Measurements from ENCODE around the gene RAPGEF3. TPM values are rescaled to one million over a fixed set of nuclear protein-coding genes. Genes with fewer than 3 reads are reported as not detected.

Gene RAPGEF3
- total and polyA plus RNA-seq, 2 of the 8 experiments (the other 6 are each of a cell fraction or from before 2014, with no cell fraction given), result 5.0 to 9.4 TPM

GRCh38 chr12:47687636-47688035 lies 71.0 kb downstream of the RAPGEF3 start:
- no peaks in the 10 kb centered on the region for H3K9me3 ChIP-seq (ENCODE audit: insufficient read depth in 2 of 2, low read depth in 1 of 2, low read length in 1 of 2)
- no peak overlapping the region for H2BK20ac ChIP-seq (ENCODE audit: low read length)
- peaks cover 0 to 16% (median 2%) of the 10 kb centered on the region in 4 experiments; a peak in 6 of 8 replicates for H3K36me3 ChIP-seq (ENCODE audit: control insufficient read depth in 2 of 4, insufficient read depth in 4 of 4, low read length in 3 of 4)
- H3K9ac ChIP-seq (replicated peaks in 1 of 4; ENCODE audit: extremely low read depth in 1 of 4, low read depth in 3 of 4, low read length in 3 of 4), result no peak overlapping the region
- H3K56ac ChIP-seq (replicated peaks; ENCODE audit: insufficient read length, low read depth, low read length), result no peak overlapping the region
- H4K91ac ChIP-seq (replicated peaks; ENCODE audit: insufficient read length, low read length), result no peak overlapping the region
- no peak overlapping the region for H3K23ac ChIP-seq (ENCODE audit: insufficient read length)
- H4K20me1 ChIP-seq (replicated peaks in 1 of 2; ENCODE audit: control insufficient read depth in 1 of 2, insufficient read depth in 2 of 2, low read length in 2 of 2), result peaks cover 0 to 2% of the 10 kb centered on the region in 2 experiments
- no peaks in the 10 kb centered on the region for H3K79me1 ChIP-seq (ENCODE audit: low read depth, low read length)
- H3K27ac ChIP-seq (ENCODE audit: low read depth, low read length), result no peak overlapping the region
- H3K4me2 ChIP-seq (ENCODE audit: insufficient read depth in 1 of 2, low read depth in 2 of 2, low read length in 2 of 2), result no peak overlapping the region
- no peak overlapping the region for H2AFZ ChIP-seq (ENCODE audit: low read length)
- H2BK12ac ChIP-seq (ENCODE audit: low read depth, low read length), result no peak overlapping the region
- no peak overlapping the region for H3K14ac ChIP-seq (ENCODE audit: insufficient read length)
- H3K4ac ChIP-seq (replicated peaks; ENCODE audit: insufficient read length, low read depth, low read length), result no peak overlapping the region
- H3K18ac ChIP-seq (ENCODE audit: extremely low read depth, low read length), result no peak overlapping the region
- H3K4me3 ChIP-seq (ENCODE audit: extremely low read depth in 1 of 4, insufficient read depth in 2 of 4, low read depth in 3 of 4, low read length in 4 of 4), result no peak overlapping the region
- DNase-seq (ENCODE audit: low read depth in 1 of 2, low spot score in 2 of 2) (no peak), FAIRE-seq (no peak)
- no peak overlapping the region for H2BK5ac ChIP-seq (ENCODE audit: low read depth, low read length)
- H2BK120ac ChIP-seq (replicated peaks; ENCODE audit: low read depth, low read length), result no peak overlapping the region
- no peak overlapping the region for H2AK5ac ChIP-seq (ENCODE audit: low read depth, low read length)
- ChIA-PET CTCF (ENCODE audit: partially characterized antibody) (interaction anchor here (1.1 to 4.8 kb wide), 5 partner anchors 22 to 655 kb away, joined by 3 to 59 read pairs (median 12); no protein-coding TSS in a partner anchor), POLR2A (ENCODE audit: partially characterized antibody) (no interaction called here)
- no peak overlapping the region for H2BK15ac ChIP-seq (ENCODE audit: low read length)
- no peaks in the 10 kb centered on the region for H3K4me1 ChIP-seq (replicated peaks in 1 of 4; ENCODE audit: control insufficient read depth in 3 of 4, insufficient read depth in 4 of 4, low read length in 3 of 4)
- WGBS, 2 experiments (ENCODE audit: extremely low coverage in 1 of 2, insufficient coverage in 1 of 2, insufficient read length in 1 of 2, insufficient replicate concordance in 2 of 2, low coverage in 1 of 2, low lambda C conversion rate in 2 of 2, missing lambda C conversion rate in 1 of 2), result 75% methylated on average over 3 of the region's 3 CpGs; no CpG with 5 or more reads in 1 of the 2 experiments
- no peaks in the 10 kb centered on the region for H3K79me2 ChIP-seq (ENCODE audit: control insufficient read depth in 1 of 2, insufficient read depth in 2 of 2, low read length in 2 of 2)
- H4K8ac ChIP-seq (ENCODE audit: extremely low read depth, insufficient read depth, low read length), result no peak overlapping the region
- H3K27me3 ChIP-seq (replicated peaks in 1 of 4; ENCODE audit: control insufficient read depth in 3 of 4, extremely low read depth in 1 of 4, insufficient read depth in 3 of 4, low read length in 3 of 4), result no peaks in the 10 kb centered on the region
- H4K5ac ChIP-seq (ENCODE audit: insufficient read length, low read depth, low read length), result no peak overlapping the region
- H3K23me2 ChIP-seq (ENCODE audit: low read depth, low read length), result no peaks in the 10 kb centered on the region
- no peak for TF ChIP-seq BCL11A (IDR thresholded peaks at IDR 0.05; ENCODE audit: low read depth in 2 of 2, low read length in 2 of 2)
- TF ChIP-seq KDM1A (IDR thresholded peaks at IDR 0.05; ENCODE audit: borderline replicate concordance, low read length), result no peak
- no peak for TF ChIP-seq FOSL1 (IDR thresholded peaks at IDR 0.05; ENCODE audit: insufficient read depth, low read depth, low read length)
- TF ChIP-seq SRF (IDR thresholded peaks at IDR 0.05; ENCODE audit: low read depth, low read length), result no peak
- TF ChIP-seq TBP (IDR thresholded peaks at IDR 0.05; ENCODE audit: low read depth, low read length), result no peak
- TF ChIP-seq SP2 (IDR thresholded peaks at IDR 0.05; ENCODE audit: low read length), result no peak
- no peak for TF ChIP-seq CTBP2 (IDR thresholded peaks at IDR 0.05; ENCODE audit: borderline replicate concordance, insufficient read depth, insufficient read length, low read length)
- no peak for TF ChIP-seq SAP30 (IDR thresholded peaks at IDR 0.05; ENCODE audit: insufficient read depth, insufficient replicate concordance, low read length)
- no peak for TF ChIP-seq ZNF274 (IDR thresholded peaks at IDR 0.05; ENCODE audit: borderline replicate concordance, extremely low read depth, low read length)
- no peak for TF ChIP-seq SIX5 (IDR thresholded peaks at IDR 0.05; ENCODE audit: low read depth, low read length)
- no peak for TF ChIP-seq HDAC6 (IDR thresholded peaks at IDR 0.05; ENCODE audit: low read depth, low read length)
- no peak for TF ChIP-seq YY1 (IDR thresholded peaks at IDR 0.05; ENCODE audit: low read depth, low read length)
- no peak for TF ChIP-seq NANOG (IDR thresholded peaks at IDR 0.05; ENCODE audit: insufficient read depth, low read depth, low read length, poor library complexity, severe bottlenecking)
- TF ChIP-seq E2F6 (IDR thresholded peaks at IDR 0.05), result no peak

Measured in H1 (cell line).